Measurements from ENCODE around the gene PKIB.

GRCh38 chr6:122697458-122697857, 87.3 kb downstream of the PKIB start:
- no peak for TF ChIP-seq CHD2 (IDR thresholded peaks at IDR 0.05; ENCODE audit: borderline replicate concordance, low read depth, low read length)
- no peak for TF ChIP-seq CTCF (IDR thresholded peaks at IDR 0.05 in 2 of 3, conservative IDR thresholded peaks at IDR 0.05 in 1 of 3; ENCODE audit: control insufficient read depth in 2 of 3, extremely low read depth in 1 of 3, insufficient read depth in 1 of 3, low read depth in 3 of 3, low read length in 3 of 3)

Measured in GM12878 (cell line).